ENCODE results near the gene SERGEF. TPM values are rescaled to one million over a fixed set of nuclear protein-coding genes. Genes with fewer than 3 reads are reported as not detected.

Gene SERGEF
- polyA plus RNA-seq, 1 of the 3 experiments (the other 2 are of a cell fraction): 23.1 TPM

GRCh38 chr11:17878743-17879142 lies 134.1 kb downstream of the SERGEF start:
- POLR2A ChIA-PET: no interaction called here
- no peak for DNase-seq
- CTCF ChIA-PET: interaction anchor here (0.6 to 1.6 kb wide), 3 partner anchors 16 to 28 kb away, joined by 3 read pairs; no protein-coding TSS in a partner anchor

GRCh38 chr11:17877886-17878285 lies 135.0 kb downstream of the SERGEF start:
- H3K4me1 ChIP-seq (ENCODE audit: control insufficient read depth in 1 of 2, insufficient read depth in 2 of 2, low read depth in 1 of 2, low read length in 1 of 2): no peaks in the 10 kb centered on the region; a peak in 1 of 4 replicates
- no peaks in the 10 kb centered on the region for H3K79me2 ChIP-seq (ENCODE audit: insufficient read depth)
- no peak overlapping the region for H2AFZ ChIP-seq (ENCODE audit: low read depth)
- no peak overlapping the region for H3K4me2 ChIP-seq
- H3K9me2 ChIP-seq: no peaks in the 10 kb centered on the region
- H3K4me3 ChIP-seq (ENCODE audit: low read depth in 2 of 2, low read length in 1 of 2): no peak overlapping the region
- TF ChIP-seq EP300 (IDR thresholded peaks at IDR 0.05; ENCODE audit: borderline replicate concordance in 1 of 2, low read depth in 1 of 2, low read length in 1 of 2) (no peak), ZBTB33 (IDR thresholded peaks at IDR 0.05; ENCODE audit: borderline replicate concordance, low read depth) (no peak), POLR2AphosphoS5 (IDR thresholded peaks at IDR 0.05; ENCODE audit: low read depth, low read length) (no peak), USF1 (IDR thresholded peaks at IDR 0.05; ENCODE audit: borderline replicate concordance, low read depth) (no peak), NRF1 (IDR thresholded peaks at IDR 0.05; ENCODE audit: low read depth, low read length) (no peak), GABPA (IDR thresholded peaks at IDR 0.05; ENCODE audit: low read depth) (no peak), SIN3A (IDR thresholded peaks at IDR 0.05; ENCODE audit: borderline replicate concordance, low read depth, low read length) (no peak), NFIC (IDR thresholded peaks at IDR 0.05; ENCODE audit: borderline replicate concordance) (no peak), RAD21 (IDR thresholded peaks at IDR 0.05; ENCODE audit: low read length) (no peak)
- ChIA-PET CTCF (interaction anchor here (0.6 to 1.1 kb wide), 3 partner anchors 17 to 726 kb away, joined by 3 read pairs; no protein-coding TSS in a partner anchor), POLR2A (no interaction called here)
- no peaks in the 10 kb centered on the region for H4K20me1 ChIP-seq (ENCODE audit: insufficient read depth)
- peaks cover 0 to 3% of the 10 kb centered on the region in 2 experiments for H3K36me3 ChIP-seq (replicated peaks in 1 of 2; ENCODE audit: control insufficient read depth in 1 of 2, insufficient read depth in 2 of 2, low read length in 1 of 2)
- DNase-seq: no peak
- no peaks in the 10 kb centered on the region for H3F3A ChIP-seq (replicated peaks; ENCODE audit: insufficient read depth)
- no peak overlapping the region for H3K9ac ChIP-seq
- WGBS (ENCODE audit: low lambda C conversion rate): 85% methylated on average over 3 of the region's 3 CpGs
- no peaks in the 10 kb centered on the region for H3K27me3 ChIP-seq (ENCODE audit: insufficient read depth)
- no peak overlapping the region for H3K27ac ChIP-seq (ENCODE audit: low read depth in 2 of 2, low read length in 1 of 2)
- H3K9me3 ChIP-seq: no peaks in the 10 kb centered on the region

More at GRCh38 chr11:17878743-17879142, 134.1 kb downstream of the SERGEF start:
- WGBS (ENCODE audit: low lambda C conversion rate): 86% methylated on average over 2 of the region's 2 CpGs
- H2AFZ ChIP-seq (ENCODE audit: low read depth): no peak overlapping the region
- peaks cover 0 to 2% of the 10 kb centered on the region in 2 experiments for H3K36me3 ChIP-seq (replicated peaks in 1 of 2; ENCODE audit: control insufficient read depth in 1 of 2, insufficient read depth in 2 of 2, low read length in 1 of 2)
- no peaks in the 10 kb centered on the region for H3F3A ChIP-seq (replicated peaks; ENCODE audit: insufficient read depth)
- no peaks in the 10 kb centered on the region; a peak in 1 of 4 replicates for H3K4me1 ChIP-seq (ENCODE audit: control insufficient read depth in 1 of 2, insufficient read depth in 2 of 2, low read depth in 1 of 2, low read length in 1 of 2)
- no peaks in the 10 kb centered on the region for H4K20me1 ChIP-seq (ENCODE audit: insufficient read depth)
- H3K9ac ChIP-seq: no peak overlapping the region
- no peaks in the 10 kb centered on the region for H3K79me2 ChIP-seq (ENCODE audit: insufficient read depth)
- no peak overlapping the region for H3K4me3 ChIP-seq (ENCODE audit: low read depth in 2 of 2, low read length in 1 of 2)
- H3K9me3 ChIP-seq: no peaks in the 10 kb centered on the region
- TF ChIP-seq ELF1 (IDR thresholded peaks at IDR 0.05) (no peak), GABPA (IDR thresholded peaks at IDR 0.05; ENCODE audit: low read depth) (no peak), FOSL2 (IDR thresholded peaks at IDR 0.05; ENCODE audit: borderline replicate concordance, low read depth) (no peak), MAX (IDR thresholded peaks at IDR 0.05; ENCODE audit: low read depth) (no peak), JUND (IDR thresholded peaks at IDR 0.05) (no peak), GATA2 (CRISPR knock-in tag; IDR thresholded peaks at IDR 0.05) (no peak), RFX5 (IDR thresholded peaks at IDR 0.05; ENCODE audit: low read length) (no peak), SMC3 (IDR thresholded peaks at IDR 0.05; ENCODE audit: low read depth, low read length) (no peak), PBX3 (IDR thresholded peaks at IDR 0.05) (no peak), TAF1 (IDR thresholded peaks at IDR 0.05; ENCODE audit: borderline replicate concordance, low read depth, low read length) (no peak), CHD2 (IDR thresholded peaks at IDR 0.05; ENCODE audit: low read length, partially characterized antibody) (no peak)
- no peaks in the 10 kb centered on the region for H3K27me3 ChIP-seq (ENCODE audit: insufficient read depth)
- no peak overlapping the region for H3K27ac ChIP-seq (ENCODE audit: low read depth in 2 of 2, low read length in 1 of 2)
- H3K9me2 ChIP-seq: no peaks in the 10 kb centered on the region
- no peak overlapping the region for H3K4me2 ChIP-seq

All from SK-N-SH (cell line).